Pancreas (tissue), 10 donors: ENCODE measurements around the gene TMEM236. TPM values are rescaled to one million over a fixed set of nuclear protein-coding genes. Genes with fewer than 3 reads are reported as not detected.

Experiments used
- ATAC-seq, 4 donors: fragments of 200-7000 bp; cut with Tn5 transposase; one replicate each; pipeline versions ENCODE4 v1.8.0 to v1.9.1; 2020; ENCODE audit warnings: mild to moderate bottlenecking in 4 of 4, moderate library complexity in 4 of 4
- DNase-seq, 6 donors: peaks; one replicate each; pipeline ENCODE4 v3.0.0-alpha.2; 2020
- FAIRE-seq: peaks from 2 replicates; lab custom pipeline; 2012; peaks lifted over from hg19 to GRCh38; lab: Jason Lieb, UNC
- H3K27ac ChIP-seq, 4 donors: fragments of 200-600 bp; sonication (generic); 1 replicate in 3 of 4; 2 replicates in 1 of 4; pipeline versions ENCODE4 v1.5.0 to v1.8.0; 2020
- H3K27me3 ChIP-seq, 4 donors: fragments of 200-600 bp; one replicate each; pipeline ENCODE4 v1.8.0; 2021
- H3K36me3 ChIP-seq, 3 donors: fragments of 200-600 bp; sonication (generic) in 1 of 3; one replicate each; pipeline versions ENCODE4 v1.5.0 to v1.8.0; 2020 to 2021
- H3K4me1 ChIP-seq, 3 donors: fragments of 200-600 bp; one replicate each; pipeline ENCODE4 v1.8.0; 2021
- H3K4me3 ChIP-seq, 4 donors: fragments of 200-600 bp; sonication (generic) in 2 of 4; one replicate each; pipeline versions ENCODE4 v1.5.0 to v1.8.0; 2020 to 2021
- H3K9me3 ChIP-seq, 4 donors: fragments of 200-600 bp; one replicate each; pipeline ENCODE4 v1.8.0; 2021
- CTCF ChIP-seq, 4 donors: fragments of 200-600 bp; sonication (generic) in 3 of 4; IDR thresholded peaks; one replicate each; pipeline versions ENCODE4 v1.5.0 to v1.8.0; 2021; ENCODE audit warnings: antibody characterized with exemption in 4 of 4
- WGBS, 2 donors: extraction: QIAGEN DNeasy Blood & Tissue Kit; methylation state at CpG; one replicate each; pipeline ENCODE4 v1.1.7; 2013; 5-methylcytosine and 5-hydroxymethylcytosine counted together
- intact Hi-C, 3 donors: fragments of 100-400 bp; cut with DNase I; formaldehyde crosslinking; loops; one replicate each; pipeline versions ENCODE4 v1.11.1 to v1.14.2; 2022
- polyA plus RNA-seq, 2 donors: library from polyadenylated mRNA; stranded (reverse); fragments of 200-250 nt; gene quantifications; one replicate each; pipeline ENCODE4 v1.2.3, GENCODE V29; 2013
- total RNA-seq, 6 donors: library from RNA; stranded (reverse); fragmentation: NEBNext Ultra II Directional in 4 of 6; extraction: Animal tissue kit (Norgen Biotek cat#: 25700) in 4 of 6; gene quantifications; one replicate each; pipeline versions ENCODE4 v1.2.1 to v1.2.4, GENCODE V29; 2021 to 2023
- donor health status: healthy with polysubstance abuse.
- donor health status: DM: no; HTN: no; CAD: no; lungs with moderate emphysema.
- donor health status: DM: no; HTN: no; CAD: no.
- donor health status: control.
- donor health status: control.
- donor health status: Bipolar disorder and iron deficiency.
- donor health status: DM: yes; HTN: yes; CAD: no.
- donor health status: DM: no; HTN: no; CAD: no.
- donor health status: DM: no; HTN: no; CAD: no.
- donor health status: DM: yes; HTN: yes; CAD: no.

The TMEM236 gene
- total and polyA plus RNA-seq, 8 donors, result 0.22 to 1.4 (median 0.56) TPM

- intact Hi-C loops, result no loop called here
- no peak for DNase-seq
- H3K27me3 ChIP-seq, result no peaks in the 10 kb centered on the region
Measured at GRCh38 chr10:17725703-17726102, 26.3 kb upstream of the TMEM236 start.

GRCh38 chr10:17729630-17730029 lies 22.4 kb upstream of the TMEM236 start:
- no peaks in the 10 kb centered on the region for H3K27me3 ChIP-seq
- peaks cover 0 to 3% (median 3%) of the 10 kb centered on the region in 3 donors for H3K4me1 ChIP-seq
- FAIRE-seq (no peak), DNase-seq (no peak), ATAC-seq (no peak)
- intact Hi-C loops, result loop anchor here in 1 of 3 donors (10.0 kb wide), 1 partner anchor 115 kb away; the partner anchor contains the start of gene HACD1
- H3K9me3 ChIP-seq, result no peaks in the 10 kb centered on the region
- H3K4me3 ChIP-seq, result no peak overlapping the region
- no peak overlapping the region for H3K27ac ChIP-seq
- 89 to 91% methylated on average over 6 of the region's 6 CpGs for WGBS, 2 donors
- TF ChIP-seq CTCF (IDR thresholded peaks at IDR 0.05), result no peak
- H3K36me3 ChIP-seq, result no peaks in the 10 kb centered on the region

More at GRCh38 chr10:17725703-17726102, 26.3 kb upstream of the TMEM236 start:
- no peak overlapping the region for H3K4me3 ChIP-seq
- no peaks in the 10 kb centered on the region for H3K36me3 ChIP-seq
- H3K4me1 ChIP-seq, result no peaks in the 10 kb centered on the region
- no peak for FAIRE-seq
- 76 to 87% methylated on average over 7 of the region's 7 CpGs for whole genome bisulfite sequencing, 2 donors
- ATAC-seq, result no peak
- H3K27ac ChIP-seq, result no peak overlapping the region
- no peaks in the 10 kb centered on the region for H3K9me3 ChIP-seq
- TF ChIP-seq CTCF (IDR thresholded peaks at IDR 0.05), result no peak

- 89 to 91% methylated on average over 8 of the region's 8 CpGs for WGBS, 2 donors
- no peaks in the 10 kb centered on the region for H3K27me3 ChIP-seq
- TF ChIP-seq CTCF (IDR thresholded peaks at IDR 0.05), result no peak
- FAIRE-seq (no peak), DNase-seq (no peak), ATAC-seq (no peak)
- no peak overlapping the region for H3K27ac ChIP-seq
- intact Hi-C loops, result loop anchor here in 1 of 3 donors (10.0 kb wide), 1 partner anchor 116 kb away; the partner anchor contains the start of gene HACD1
- no peaks in the 10 kb centered on the region for H3K9me3 ChIP-seq
- H3K4me3 ChIP-seq, result no peak overlapping the region
- H3K36me3 ChIP-seq, result no peaks in the 10 kb centered on the region
- peaks cover 0 to 9% (median 7%) of the 10 kb centered on the region in 3 donors for H3K4me1 ChIP-seq
Measured at GRCh38 chr10:17730667-17731066, 21.3 kb upstream of the TMEM236 start.

GRCh38 chr10:17731331-17732020 lies 20.5 kb upstream of the TMEM236 start:
- intact Hi-C loops, result loop anchor here in 1 of 3 donors (10.0 kb wide), 1 partner anchor 117 kb away; the partner anchor contains the start of gene HACD1
- Histone ChIP-seq H3K27ac (no peak overlapping the region), H3K27me3 (no peaks in the 10 kb centered on the region), H3K36me3 (no peaks in the 10 kb centered on the region), H3K4me1 (peaks cover 7 to 17% (median 7%) of the 10 kb centered on the region in 3 donors), H3K9me3 (no peaks in the 10 kb centered on the region), H3K4me3 (no peak overlapping the region)
- TF ChIP-seq CTCF (IDR thresholded peaks at IDR 0.05), result no peak
- DNase-seq (no peak), ATAC-seq (no peak), FAIRE-seq (no peak)
- WGBS, 2 donors, result 60 to 70% methylated on average over 4 of the region's 4 CpGs

GRCh38 chr10:17733620-17734019 lies 18.4 kb upstream of the TMEM236 start:
- Histone ChIP-seq H3K9me3 (no peaks in the 10 kb centered on the region), H3K4me1 (peaks cover 7 to 29% (median 15%) of the 10 kb centered on the region in 3 donors), H3K36me3 (no peaks in the 10 kb centered on the region), H3K27ac (no peak overlapping the region), H3K4me3 (no peak overlapping the region), H3K27me3 (no peaks in the 10 kb centered on the region)
- WGBS, 2 donors, result 93 to 97% methylated on average over 6 of the region's 6 CpGs
- DNase-seq (no peak), FAIRE-seq (no peak), ATAC-seq (no peak)
- intact Hi-C loops, result loop anchor here in 1 of 3 donors (10.0 kb wide), 1 partner anchor 119 kb away; the partner anchor contains the start of gene HACD1
- no peak for TF ChIP-seq CTCF (IDR thresholded peaks at IDR 0.05)
